Neural cell (in vitro differentiated cells): ENCODE measurements around the gene C12orf42. TPM values are rescaled to one million over a fixed set of nuclear protein-coding genes. Genes with fewer than 3 reads are reported as not detected.

ENCODE experiments used
- H2AFZ ChIP-seq: fragments of 200-600, 300-800 bp; sonication (generic), shearing (Covaris generic); 2 replicates; pipeline ENCODE4 v1.6.0; 2014; ENCODE audit warnings: low read depth, mild to moderate bottlenecking, antibody characterized with exemption, low read length, moderate library complexity
- H3F3A ChIP-seq: fragments of 200-600 bp; shearing (Covaris generic); 2 replicates; pipeline ENCODE4 v1.6.1; 2016; ENCODE audit warnings: mild to moderate bottlenecking, moderate library complexity, mixed read lengths, antibody characterized with exemption, low read length; ENCODE audit not compliant: insufficient read depth, poor library complexity, severe bottlenecking
- H3K27ac ChIP-seq: fragments of 200-600, 300-800 bp; sonication (generic), shearing (Covaris generic); 2 replicates; pipeline ENCODE4 v1.5.1; 2014; ENCODE audit warnings: mild to moderate bottlenecking, low read length, moderate library complexity
- H3K27me3 ChIP-seq: fragments of 300-800, 200-600 bp; sonication (generic), shearing (Covaris generic); 2 replicates; pipeline ENCODE4 v1.6.0; 2014; ENCODE audit warnings: mild to moderate bottlenecking, low read depth, low read length, moderate library complexity; ENCODE audit not compliant: insufficient read depth
- H3K36me3 ChIP-seq: fragments of 300-800, 200-600 bp; sonication (generic), shearing (Covaris generic); 2 replicates; pipeline ENCODE4 v1.5.1; 2014; ENCODE audit warnings: mild to moderate bottlenecking, antibody characterized with exemption, low read length, moderate library complexity; ENCODE audit not compliant: insufficient read depth
- H3K4me2 ChIP-seq: fragments of 300-800, 200-600 bp; sonication (generic), shearing (Covaris generic); 2 replicates; pipeline ENCODE4 v1.6.0; 2014; ENCODE audit warnings: mild to moderate bottlenecking, low read length
- H3K4me3 ChIP-seq: fragments of 300-800, 200-600 bp; sonication (generic), shearing (Covaris generic); 2 replicates; pipeline ENCODE4 v1.5.1; 2014; ENCODE audit warnings: mild to moderate bottlenecking, low read length, moderate library complexity
- H3K79me2 ChIP-seq: fragments of 200-600 bp; shearing (Covaris generic); replicated peaks from 2 replicates; pipeline ENCODE4 v1.6.0; 2014; ENCODE audit warnings: mild to moderate bottlenecking, low read length, moderate library complexity; ENCODE audit not compliant: insufficient read depth
- H3K9ac ChIP-seq: fragments of 300-800, 200-600 bp; sonication (generic), shearing (Covaris generic); 2 replicates; pipeline ENCODE4 v1.6.1; 2016; ENCODE audit warnings: mild to moderate bottlenecking, low read length, mixed read lengths
- H3K9me2 ChIP-seq: fragments of 200-600 bp; shearing (Covaris generic); 2 replicates; pipeline ENCODE4 v1.6.1; 2016; ENCODE audit warnings: mild to moderate bottlenecking, low read length, mixed read lengths; ENCODE audit not compliant: insufficient read depth
- H3K9me3 ChIP-seq: fragments of 200-600, 300-800 bp; sonication (generic), shearing (Covaris generic); 2 replicates; pipeline ENCODE4 v1.6.1; 2016; ENCODE audit warnings: mild to moderate bottlenecking, mixed run types, low read length, moderate library complexity, mixed read lengths
- H4K20me1 ChIP-seq: fragments of 200-600 bp; shearing (Covaris generic); 2 replicates; pipeline ENCODE4 v1.6.1; 2016; ENCODE audit warnings: mild to moderate bottlenecking, mixed run types; ENCODE audit not compliant: insufficient read depth
- EP300 ChIP-seq: fragments of 450-650 bp; conservative IDR thresholded peaks from 2 replicates; pipeline ENCODE4 v1.6.1; 2014; ENCODE audit warnings: antibody characterized with exemption, mild to moderate bottlenecking, moderate library complexity; ENCODE audit not compliant: poor library complexity, severe bottlenecking
- EZH2 ChIP-seq: fragments of 200-600, 300-800 bp; shearing (Covaris generic), sonication (generic); IDR thresholded peaks from 2 replicates; pipeline ENCODE4 v1.6.1; 2014; ENCODE audit warnings: antibody characterized with exemption, low read length, borderline replicate concordance, mild to moderate bottlenecking; ENCODE audit not compliant: insufficient read depth, poor library complexity, severe bottlenecking
- MXI1 ChIP-seq: fragments of 450-650 bp; conservative IDR thresholded peaks from 2 replicates; pipeline ENCODE4 v1.6.1; 2014; ENCODE audit warnings: antibody characterized with exemption, mild to moderate bottlenecking; ENCODE audit not compliant: poor library complexity, severe bottlenecking
- POLR2AphosphoS5 ChIP-seq: IDR thresholded peaks from 2 replicates; pipeline ENCODE4 v1.6.1; 2012
- RAD21 ChIP-seq: fragments of 450-650 bp; conservative IDR thresholded peaks from 2 replicates; pipeline ENCODE4 v1.6.1; 2014; ENCODE audit warnings: antibody characterized with exemption, mild to moderate bottlenecking, moderate library complexity
- SMC3 ChIP-seq: fragments of 450-650 bp; conservative IDR thresholded peaks from 2 replicates; pipeline ENCODE4 v1.6.1; 2014; ENCODE audit warnings: antibody characterized with exemption, mild to moderate bottlenecking, moderate library complexity; ENCODE audit not compliant: poor library complexity
- TAF1 ChIP-seq: IDR thresholded peaks from 2 replicates; pipeline ENCODE4 v1.6.1; 2012; ENCODE audit warnings: low read depth
- polyA plus RNA-seq: library from polyadenylated mRNA; depleted of rRNA; stranded (reverse); fragments of >200 nt; gene quantifications from 2 replicates; pipeline ENCODE4 v1.2.3, GENCODE V29; 2014
- TF ChIP-seq, protein P1 (sequence below): IDR thresholded peaks from 2 replicates; pipeline ENCODE4 v1.6.1; 2012; ENCODE audit warnings: borderline replicate concordance
- TF ChIP-seq, protein P2 (sequence below): fragments of 450-650 bp; IDR thresholded peaks from 2 replicates; pipeline ENCODE4 v1.5.1; 2014; ENCODE audit warnings: antibody characterized with exemption, mild to moderate bottlenecking, moderate library complexity; ENCODE audit not compliant: poor library complexity, severe bottlenecking

The C12orf42 gene
- polyA plus RNA-seq, 1 donor from 2014 or later, result 0.54 TPM

DNA sequence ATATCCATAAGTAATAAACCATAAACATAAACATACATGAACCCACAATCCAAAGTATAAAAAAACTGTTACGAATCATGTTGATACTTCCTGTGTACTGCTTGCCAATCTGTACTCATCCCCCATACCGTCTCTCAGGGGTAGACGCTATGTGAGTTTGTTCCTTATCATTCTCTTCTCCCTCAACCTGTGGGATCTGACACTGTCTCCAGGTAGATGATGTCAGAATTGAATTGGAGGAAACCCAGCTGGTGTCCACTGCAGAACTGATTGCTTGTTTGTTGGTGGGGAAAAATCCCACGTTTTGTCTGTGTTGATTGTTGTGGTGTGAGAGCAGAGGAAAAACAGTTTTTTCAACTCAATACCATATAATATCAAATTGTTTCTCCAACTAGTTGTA, 50.8 kb downstream of the C12orf42 start:
- Histone ChIP-seq H4K20me1 (no peaks in the 10 kb centered on the region), H3K9me2 (no peaks in the 10 kb centered on the region), H3F3A (no peaks in the 10 kb centered on the region), H3K36me3 (no peaks in the 10 kb centered on the region), H3K27me3 (no peaks in the 10 kb centered on the region), H3K79me2 (no peaks in the 10 kb centered on the region), H2AFZ (no peak overlapping the region), H3K27ac (no peak overlapping the region), H3K4me3 (no peak overlapping the region), H3K4me2 (no peak overlapping the region), H3K9me3 (no peaks in the 10 kb centered on the region), H3K9ac (no peak overlapping the region)
- TF ChIP-seq MXI1, result no peak
- TF ChIP-seq POLR2AphosphoS5, result no peak
- TF ChIP-seq EZH2, result no peak
- no peak for TF ChIP-seq EP300
- no peak for TF ChIP-seq RAD21
- TF ChIP-seq, protein P1, sequence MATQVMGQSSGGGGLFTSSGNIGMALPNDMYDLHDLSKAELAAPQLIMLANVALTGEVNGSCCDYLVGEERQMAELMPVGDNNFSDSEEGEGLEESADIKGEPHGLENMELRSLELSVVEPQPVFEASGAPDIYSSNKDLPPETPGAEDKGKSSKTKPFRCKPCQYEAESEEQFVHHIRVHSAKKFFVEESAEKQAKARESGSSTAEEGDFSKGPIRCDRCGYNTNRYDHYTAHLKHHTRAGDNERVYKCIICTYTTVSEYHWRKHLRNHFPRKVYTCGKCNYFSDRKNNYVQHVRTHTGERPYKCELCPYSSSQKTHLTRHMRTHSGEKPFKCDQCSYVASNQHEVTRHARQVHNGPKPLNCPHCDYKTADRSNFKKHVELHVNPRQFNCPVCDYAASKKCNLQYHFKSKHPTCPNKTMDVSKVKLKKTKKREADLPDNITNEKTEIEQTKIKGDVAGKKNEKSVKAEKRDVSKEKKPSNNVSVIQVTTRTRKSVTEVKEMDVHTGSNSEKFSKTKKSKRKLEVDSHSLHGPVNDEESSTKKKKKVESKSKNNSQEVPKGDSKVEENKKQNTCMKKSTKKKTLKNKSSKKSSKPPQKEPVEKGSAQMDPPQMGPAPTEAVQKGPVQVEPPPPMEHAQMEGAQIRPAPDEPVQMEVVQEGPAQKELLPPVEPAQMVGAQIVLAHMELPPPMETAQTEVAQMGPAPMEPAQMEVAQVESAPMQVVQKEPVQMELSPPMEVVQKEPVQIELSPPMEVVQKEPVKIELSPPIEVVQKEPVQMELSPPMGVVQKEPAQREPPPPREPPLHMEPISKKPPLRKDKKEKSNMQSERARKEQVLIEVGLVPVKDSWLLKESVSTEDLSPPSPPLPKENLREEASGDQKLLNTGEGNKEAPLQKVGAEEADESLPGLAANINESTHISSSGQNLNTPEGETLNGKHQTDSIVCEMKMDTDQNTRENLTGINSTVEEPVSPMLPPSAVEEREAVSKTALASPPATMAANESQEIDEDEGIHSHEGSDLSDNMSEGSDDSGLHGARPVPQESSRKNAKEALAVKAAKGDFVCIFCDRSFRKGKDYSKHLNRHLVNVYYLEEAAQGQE, result no peak
- TF ChIP-seq, protein P2, sequence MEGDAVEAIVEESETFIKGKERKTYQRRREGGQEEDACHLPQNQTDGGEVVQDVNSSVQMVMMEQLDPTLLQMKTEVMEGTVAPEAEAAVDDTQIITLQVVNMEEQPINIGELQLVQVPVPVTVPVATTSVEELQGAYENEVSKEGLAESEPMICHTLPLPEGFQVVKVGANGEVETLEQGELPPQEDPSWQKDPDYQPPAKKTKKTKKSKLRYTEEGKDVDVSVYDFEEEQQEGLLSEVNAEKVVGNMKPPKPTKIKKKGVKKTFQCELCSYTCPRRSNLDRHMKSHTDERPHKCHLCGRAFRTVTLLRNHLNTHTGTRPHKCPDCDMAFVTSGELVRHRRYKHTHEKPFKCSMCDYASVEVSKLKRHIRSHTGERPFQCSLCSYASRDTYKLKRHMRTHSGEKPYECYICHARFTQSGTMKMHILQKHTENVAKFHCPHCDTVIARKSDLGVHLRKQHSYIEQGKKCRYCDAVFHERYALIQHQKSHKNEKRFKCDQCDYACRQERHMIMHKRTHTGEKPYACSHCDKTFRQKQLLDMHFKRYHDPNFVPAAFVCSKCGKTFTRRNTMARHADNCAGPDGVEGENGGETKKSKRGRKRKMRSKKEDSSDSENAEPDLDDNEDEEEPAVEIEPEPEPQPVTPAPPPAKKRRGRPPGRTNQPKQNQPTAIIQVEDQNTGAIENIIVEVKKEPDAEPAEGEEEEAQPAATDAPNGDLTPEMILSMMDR, result no peak
- no peak for TF ChIP-seq TAF1

DNA sequence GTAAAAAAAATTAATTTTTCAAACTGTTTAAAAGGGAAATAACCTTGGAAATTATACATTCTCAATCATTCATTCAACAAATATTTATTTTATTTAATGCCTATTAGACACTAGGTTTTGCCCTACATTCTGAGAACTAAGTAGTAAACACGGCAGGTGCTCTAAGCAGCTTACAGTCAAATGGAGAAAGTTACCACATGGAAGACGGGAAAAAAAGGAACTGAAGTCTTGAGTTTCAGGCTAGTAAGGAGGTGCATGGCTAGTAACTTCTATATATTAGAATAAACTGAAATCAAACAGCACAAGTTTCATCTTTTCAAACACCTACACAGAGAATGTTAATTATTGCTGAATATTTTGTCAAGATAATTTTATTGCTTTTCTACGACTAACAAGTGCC, 52.9 kb downstream of the C12orf42 start:
- Histone ChIP-seq H3K4me3 (no peak overlapping the region), H3K27me3 (no peaks in the 10 kb centered on the region), H4K20me1 (no peaks in the 10 kb centered on the region), H3K9me3 (no peaks in the 10 kb centered on the region), H3F3A (no peaks in the 10 kb centered on the region), H3K36me3 (no peaks in the 10 kb centered on the region), H3K27ac (no peak overlapping the region), H3K4me2 (no peak overlapping the region), H3K9ac (no peak overlapping the region), H2AFZ (no peak overlapping the region), H3K79me2 (no peaks in the 10 kb centered on the region), H3K9me2 (no peaks in the 10 kb centered on the region)
- TF ChIP-seq EZH2, result no peak
- TF ChIP-seq, protein P2, result no peak
- no peak for TF ChIP-seq POLR2AphosphoS5
- TF ChIP-seq RAD21, result no peak
- TF ChIP-seq TAF1, result no peak
- no peak for TF ChIP-seq EP300
- no peak for TF ChIP-seq SMC3
- TF ChIP-seq, protein P1, result no peak
- TF ChIP-seq MXI1, result no peak
